ENCODE results near the gene CARD9. TPM values are rescaled to one million over a fixed set of nuclear protein-coding genes. Genes with fewer than 3 reads are reported as not detected.

Gene CARD9
- total RNA-seq, 1 experiment from 2014 or later = 5.6 TPM

GRCh38 chr9:136398286-136398685 lies 24.8 kb upstream of the CARD9 start:
- H3K56ac ChIP-seq (ENCODE audit: insufficient read length, low read depth, low read length) = no peak overlapping the region
- no peak overlapping the region for H2AK5ac ChIP-seq (ENCODE audit: insufficient read length, low read length)
- no peak for DNase-seq
- H3K9me3 ChIP-seq (ENCODE audit: control insufficient read depth, low read depth, low read length) = no peaks in the 10 kb centered on the region
- no peak overlapping the region for H3K23ac ChIP-seq (ENCODE audit: insufficient read length, low read depth, low read length)
- no peak overlapping the region for H4K8ac ChIP-seq (replicated peaks; ENCODE audit: insufficient read length, low read depth, low read length)
- peak overlapping the region; percentile 89 to 94 for H3K4me3 Mint-ChIP-seq
- no peak overlapping the region for H3K18ac ChIP-seq (ENCODE audit: insufficient read length, low read depth, low read length)
- no peaks in the 10 kb centered on the region for H3K4me1 ChIP-seq (ENCODE audit: insufficient read depth, low read length)
- no peak for TF ChIP-seq CTCF (conservative IDR thresholded peaks at IDR 0.05)
- H2BK20ac ChIP-seq (ENCODE audit: low read depth, low read length, poor library complexity, severe bottlenecking) = no peak overlapping the region
- H4K5ac ChIP-seq (ENCODE audit: insufficient read length, low read depth, low read length) = no peak overlapping the region
- H3K4ac ChIP-seq (ENCODE audit: low read depth, low read length) = no peak overlapping the region
- H3K23me2 ChIP-seq (ENCODE audit: insufficient read length, low read depth, low read length, poor library complexity, severe bottlenecking) = peaks cover 6% of the 10 kb centered on the region
- no peak overlapping the region for H3K14ac ChIP-seq (ENCODE audit: insufficient read depth, low read length)
- no peaks in the 10 kb centered on the region for H3K9me3 Mint-ChIP-seq
- H3K79me1 ChIP-seq (ENCODE audit: insufficient read depth, low read depth, low read length, poor library complexity, severe bottlenecking) = peaks cover 7% of the 10 kb centered on the region
- WGBS (ENCODE audit: extremely low coverage, insufficient read length, low lambda C conversion rate) = no CpG with 5 or more reads among the region's 12 CpGs
- peaks cover 25 to 66% (median 57%) of the 10 kb centered on the region in 3 experiments for H3K36me3 Mint-ChIP-seq (ENCODE audit: insufficient read depth in 1 of 3, low read depth in 3 of 3)
- no peak overlapping the region for H3K9ac ChIP-seq (ENCODE audit: extremely low read depth, insufficient read length, low read length)
- no peaks in the 10 kb centered on the region for H3K27me3 Mint-ChIP-seq (ENCODE audit: low read depth)
- H3K27me3 ChIP-seq (ENCODE audit: insufficient read depth, low read length) = no peaks in the 10 kb centered on the region
- H2BK15ac ChIP-seq (ENCODE audit: low read depth, low read length) = no peak overlapping the region
- peaks cover 12% of the 10 kb centered on the region; the same call in 1 of the 2 replicates for H3K79me2 ChIP-seq (ENCODE audit: insufficient read depth, low read length)
- no peak overlapping the region for H3K4me2 ChIP-seq (ENCODE audit: insufficient read depth, insufficient read length, low read length)
- H2BK120ac ChIP-seq (ENCODE audit: low read depth, low read length, poor library complexity, severe bottlenecking) = no peak overlapping the region
- H3K4me1 Mint-ChIP-seq = peaks cover 11 to 12% of the 10 kb centered on the region in 2 experiments
- H2BK12ac ChIP-seq (ENCODE audit: insufficient read length, low read depth, low read length) = no peak overlapping the region
- H2BK5ac ChIP-seq (ENCODE audit: insufficient read length, low read length) = no peak overlapping the region
- no peak overlapping the region for H4K91ac ChIP-seq (ENCODE audit: insufficient read length, low read depth, low read length)
- no peak overlapping the region for H2AFZ ChIP-seq (ENCODE audit: low read length)
- H3T11ph ChIP-seq (ENCODE audit: low read length) = no peak overlapping the region
- H3K27ac ChIP-seq (ENCODE audit: insufficient read length, low read depth, low read length) = no peak overlapping the region
- peak overlapping the region in 2 of 3 experiments; percentile 18 to 31; a peak in 2 of 7 replicates for H3K27ac Mint-ChIP-seq
- H4K20me1 ChIP-seq (ENCODE audit: control insufficient read depth, insufficient read depth, insufficient read length) = no peaks in the 10 kb centered on the region

Data from H9 (cell line).